Spleen (tissue), 7 donors: ENCODE measurements around the gene PTPRO.

Experiments used
- CTCF ChIP-seq, 11 experiments: fragments of 200-600 bp in 7 of 11; fragments of 450-650 bp in 4 of 11; sonication (generic) in 4 of 11; IDR thresholded peaks in 8 of 11; conservative IDR thresholded peaks in 3 of 11; 1 replicate in 7 of 11; 2 replicates in 4 of 11; pipeline versions ENCODE4 v1.4.0 to v1.8.0; 2016 to 2021; ENCODE audit warnings: antibody characterized with exemption in 11 of 11, inconsistent platforms in 4 of 11, mild to moderate bottlenecking in 1 of 11
- POLR2A ChIP-seq, 3 donors: fragments of 450-650 bp; IDR thresholded peaks; one replicate each; pipeline ENCODE4 v1.5.1; 2017; ENCODE audit warnings: antibody characterized with exemption in 3 of 3, mild to moderate bottlenecking in 1 of 3
- donor health status: DM: no; HTN: no; CAD: no; lungs with moderate emphysema.
- donor health status: DM: no; HTN: no; CAD: no.
- donor health status: DM: no; HTN: no; CAD: no.

DNA sequence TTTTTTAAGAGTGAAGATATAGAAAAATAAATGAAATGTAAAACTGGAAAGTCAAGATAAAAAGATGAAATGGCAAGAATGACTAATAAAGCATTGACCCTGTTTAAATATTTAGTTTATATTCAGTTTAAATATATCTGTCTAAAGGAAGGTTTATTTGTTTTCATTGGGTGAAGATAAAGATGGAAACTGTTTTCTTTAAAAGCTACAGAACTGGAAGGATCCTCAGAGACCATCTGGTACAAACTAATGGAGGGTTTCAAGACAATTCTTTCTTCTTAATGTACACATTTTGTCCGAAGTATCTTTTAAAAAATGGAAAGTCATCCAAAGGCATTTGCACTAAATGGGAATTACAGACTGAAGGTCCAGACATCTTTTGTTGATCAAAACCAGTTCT is 324.3 kb downstream of the PTPRO start:
- TF ChIP-seq POLR2A (IDR thresholded peaks at IDR 0.05) (no peak), CTCF (IDR thresholded peaks at IDR 0.05 in 8 of 11, conservative IDR thresholded peaks at IDR 0.05 in 3 of 11) (no peak)
